Glutamatergic neuron (in vitro differentiated cells): ENCODE data around the gene PLPPR1. TPM values are rescaled to one million over a fixed set of nuclear protein-coding genes. Genes with fewer than 3 reads are reported as not detected.
A peak's percentile ranks its signal among the peaks of the same experiment; 100 is the strongest.

Experiments
- DNase-seq: peaks from one replicate; pipeline ENCODE4 v3.0.0; 2022
- H3K27ac Mint-ChIP-seq: one replicate; pipeline ENCODE4 v1.8.0; 2020; ENCODE audit warnings: mild to moderate bottlenecking, mixed read lengths, inconsistent platforms; ENCODE audit not compliant: unreplicated experiment
- H3K27me3 Mint-ChIP-seq: one replicate; pipeline ENCODE4 v1.8.0; 2020; ENCODE audit warnings: mild to moderate bottlenecking, moderate library complexity, mixed read lengths, inconsistent platforms; ENCODE audit not compliant: unreplicated experiment
- H3K36me3 Mint-ChIP-seq: one replicate; pipeline ENCODE4 v1.8.0; 2020; ENCODE audit warnings: mild to moderate bottlenecking, mixed read lengths, inconsistent platforms; ENCODE audit not compliant: unreplicated experiment
- H3K4me1 Mint-ChIP-seq: one replicate; pipeline ENCODE4 v1.8.0; 2020; ENCODE audit warnings: mild to moderate bottlenecking, low read depth, mixed read lengths, inconsistent platforms; ENCODE audit not compliant: unreplicated experiment
- H3K4me3 Mint-ChIP-seq: one replicate; pipeline ENCODE4 v1.8.0; 2020; ENCODE audit warnings: mild to moderate bottlenecking, mixed read lengths, inconsistent platforms; ENCODE audit not compliant: unreplicated experiment
- H3K9me3 Mint-ChIP-seq: one replicate; pipeline ENCODE4 v1.8.0; 2020; ENCODE audit warnings: mild to moderate bottlenecking, moderate library complexity, mixed read lengths, inconsistent platforms; ENCODE audit not compliant: unreplicated experiment
- total RNA-seq: library from RNA; stranded (reverse); fragmentation: NEBNext Ultra II Directional; extraction: Animal tissue kit (Norgen Biotek cat#: 25700); gene quantifications from one replicate; pipeline ENCODE4 v1.2.1, GENCODE V29; 2021; ENCODE audit not compliant: unreplicated experiment
- TF ChIP-seq, protein P1 (sequence below): fragments of 200-600 bp; sonication (generic); IDR thresholded peaks from one replicate; pipeline ENCODE4 v1.5.0; 2021; ENCODE audit not compliant: partially characterized antibody, unreplicated experiment

PLPPR1 gene
- total RNA-seq, 1 donor from 2014 or later: 7.4 TPM

DNA sequence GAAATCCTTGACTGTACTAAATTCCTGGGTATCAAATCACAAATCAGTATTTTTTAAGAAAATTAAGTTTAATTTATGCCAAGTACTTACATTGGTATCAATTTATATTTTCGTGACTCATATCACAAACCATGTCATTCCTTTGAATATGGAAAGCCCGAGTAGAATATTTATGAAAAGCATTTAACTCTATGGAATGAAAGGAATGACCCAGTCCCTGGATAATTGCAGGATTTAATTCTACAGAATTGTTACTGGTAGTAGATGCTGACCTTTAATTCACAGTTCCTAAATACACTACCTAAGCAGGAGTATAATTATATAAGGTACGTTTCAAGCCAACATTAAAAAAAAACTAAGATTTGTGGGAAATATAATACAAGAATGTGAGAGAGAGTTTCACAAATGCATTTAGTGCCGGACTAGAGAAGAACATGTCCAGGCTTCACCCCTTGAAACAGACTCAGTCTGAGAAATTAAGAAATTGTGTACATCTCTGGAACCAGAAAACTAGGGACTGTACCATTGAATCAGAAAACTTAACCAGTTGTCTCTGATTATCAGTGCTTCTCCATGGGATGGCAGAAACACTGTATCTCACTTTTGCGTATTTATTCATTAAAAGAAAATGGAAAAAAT is 28.5 kb upstream of the PLPPR1 start:
- H3K27ac Mint-ChIP-seq: no peak overlapping the region
- H3K4me3 Mint-ChIP-seq: no peak overlapping the region
- H3K9me3 Mint-ChIP-seq: no peaks in the 10 kb centered on the region
- DNase-seq: no peak
- TF ChIP-seq, protein P1, sequence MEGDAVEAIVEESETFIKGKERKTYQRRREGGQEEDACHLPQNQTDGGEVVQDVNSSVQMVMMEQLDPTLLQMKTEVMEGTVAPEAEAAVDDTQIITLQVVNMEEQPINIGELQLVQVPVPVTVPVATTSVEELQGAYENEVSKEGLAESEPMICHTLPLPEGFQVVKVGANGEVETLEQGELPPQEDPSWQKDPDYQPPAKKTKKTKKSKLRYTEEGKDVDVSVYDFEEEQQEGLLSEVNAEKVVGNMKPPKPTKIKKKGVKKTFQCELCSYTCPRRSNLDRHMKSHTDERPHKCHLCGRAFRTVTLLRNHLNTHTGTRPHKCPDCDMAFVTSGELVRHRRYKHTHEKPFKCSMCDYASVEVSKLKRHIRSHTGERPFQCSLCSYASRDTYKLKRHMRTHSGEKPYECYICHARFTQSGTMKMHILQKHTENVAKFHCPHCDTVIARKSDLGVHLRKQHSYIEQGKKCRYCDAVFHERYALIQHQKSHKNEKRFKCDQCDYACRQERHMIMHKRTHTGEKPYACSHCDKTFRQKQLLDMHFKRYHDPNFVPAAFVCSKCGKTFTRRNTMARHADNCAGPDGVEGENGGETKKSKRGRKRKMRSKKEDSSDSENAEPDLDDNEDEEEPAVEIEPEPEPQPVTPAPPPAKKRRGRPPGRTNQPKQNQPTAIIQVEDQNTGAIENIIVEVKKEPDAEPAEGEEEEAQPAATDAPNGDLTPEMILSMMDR: no peak
- no peaks in the 10 kb centered on the region for H3K27me3 Mint-ChIP-seq
- H3K36me3 Mint-ChIP-seq: no peaks in the 10 kb centered on the region
- H3K4me1 Mint-ChIP-seq: no peaks in the 10 kb centered on the region

DNA sequence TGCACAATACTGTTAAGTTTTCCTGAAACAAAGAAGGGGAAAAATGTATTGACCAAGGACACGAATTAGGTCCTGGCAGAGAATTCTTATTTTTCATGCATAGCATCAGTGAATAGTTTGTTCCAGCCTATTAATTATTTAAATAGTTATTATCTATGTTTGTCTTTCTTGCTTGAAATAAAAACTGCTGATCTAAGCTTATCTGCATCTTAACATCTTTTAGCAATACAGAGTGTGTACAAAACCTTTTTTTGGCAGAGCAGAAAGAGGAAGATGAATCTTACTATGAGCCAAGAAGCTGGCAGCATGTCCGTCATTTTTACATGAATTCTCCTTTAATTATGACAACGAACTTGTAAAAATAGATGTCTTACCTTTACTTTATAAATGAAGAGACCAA is 23.3 kb upstream of the PLPPR1 start:
- TF ChIP-seq, protein P1: no peak
- Mint-ChIP-seq H3K36me3 (no peaks in the 10 kb centered on the region), H3K27ac (no peak overlapping the region), H3K27me3 (no peaks in the 10 kb centered on the region), H3K9me3 (peaks cover 1% of the 10 kb centered on the region), H3K4me1 (no peaks in the 10 kb centered on the region), H3K4me3 (no peak overlapping the region)
- DNase-seq: no peak

DNA sequence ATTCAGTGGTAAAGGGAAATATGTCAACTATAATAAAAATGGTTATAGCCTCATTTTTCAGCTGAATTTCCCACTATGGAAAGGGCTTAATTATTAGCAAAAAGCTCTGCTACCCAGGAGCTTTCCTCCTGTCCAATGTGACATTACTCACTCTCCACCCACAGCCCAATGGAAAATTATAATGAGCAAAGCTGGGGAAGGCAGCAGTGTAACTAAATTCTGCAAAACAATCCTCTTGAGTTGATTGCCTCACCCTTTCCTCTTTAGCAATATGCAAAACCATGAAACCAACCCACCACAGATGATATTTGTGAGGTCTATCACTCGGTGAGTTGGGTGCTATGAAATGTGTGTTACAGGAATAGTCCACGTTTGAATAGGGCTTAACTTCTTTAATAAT is 14.0 kb upstream of the PLPPR1 start:
- no peak overlapping the region for H3K27ac Mint-ChIP-seq
- no peaks in the 10 kb centered on the region for H3K27me3 Mint-ChIP-seq
- DNase-seq: no peak
- H3K36me3 Mint-ChIP-seq: no peaks in the 10 kb centered on the region
- H3K4me1 Mint-ChIP-seq: peaks cover 9% of the 10 kb centered on the region
- H3K4me3 Mint-ChIP-seq: no peak overlapping the region
- H3K9me3 Mint-ChIP-seq: no peaks in the 10 kb centered on the region
- TF ChIP-seq, protein P1: no peak

DNA sequence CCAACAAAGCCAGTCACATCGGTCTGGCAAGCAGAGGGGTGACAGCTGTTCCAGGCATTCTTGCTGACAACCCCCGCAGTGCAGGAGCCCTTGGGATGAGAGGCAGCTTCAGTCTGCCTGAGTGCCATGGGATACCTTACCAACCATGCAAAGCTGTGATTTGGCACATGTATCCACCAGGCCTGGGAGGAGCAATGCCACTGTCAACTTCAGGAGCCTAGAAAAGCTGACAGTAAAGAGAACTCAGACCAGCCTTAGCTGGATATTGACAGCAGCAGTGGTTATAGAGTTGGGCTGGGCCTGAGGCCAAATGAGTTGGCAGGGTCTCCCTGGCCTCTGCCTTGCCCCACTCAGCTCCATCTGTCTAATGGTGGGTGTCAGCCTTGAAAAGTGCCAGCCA is 10.1 kb upstream of the PLPPR1 start:
- Mint-ChIP-seq H3K4me3 (no peak overlapping the region), H3K9me3 (no peaks in the 10 kb centered on the region), H3K4me1 (peaks cover 9% of the 10 kb centered on the region), H3K36me3 (no peaks in the 10 kb centered on the region), H3K27ac (no peak overlapping the region), H3K27me3 (no peaks in the 10 kb centered on the region)
- DNase-seq: peak; percentile 20
- TF ChIP-seq, protein P1: no peak

DNA sequence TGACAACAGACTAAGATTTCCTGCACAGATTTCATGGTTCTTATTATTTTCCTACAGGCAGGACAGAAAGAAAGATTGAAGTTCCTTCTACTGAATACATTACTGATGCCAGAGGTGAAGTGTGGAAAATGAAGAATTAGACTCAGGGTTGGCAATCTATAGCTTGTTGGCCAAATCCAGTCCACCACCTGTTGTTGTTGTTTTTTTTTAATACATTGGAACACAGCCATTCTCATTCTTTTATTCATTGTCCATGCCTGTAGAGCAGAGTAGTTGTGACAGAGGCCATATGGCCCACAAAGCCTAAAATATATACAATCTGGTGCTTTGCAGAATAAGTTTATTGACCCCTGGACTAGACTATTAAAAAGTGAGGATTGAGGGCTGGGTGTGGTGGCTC is 5.8 kb upstream of the PLPPR1 start:
- H3K4me1 Mint-ChIP-seq: peaks cover 9% of the 10 kb centered on the region
- TF ChIP-seq, protein P1: no peak
- no peaks in the 10 kb centered on the region for H3K36me3 Mint-ChIP-seq
- H3K27me3 Mint-ChIP-seq: no peaks in the 10 kb centered on the region
- H3K27ac Mint-ChIP-seq: no peak overlapping the region
- no peak for DNase-seq
- peaks cover 2% of the 10 kb centered on the region for H3K9me3 Mint-ChIP-seq
- no peak overlapping the region for H3K4me3 Mint-ChIP-seq
